AG09309 (cell line): ENCODE measurements around the gene NAV2.

Source experiments
- DNase-seq: peaks from one replicate; pipeline ENCODE4 v3.0.0-alpha.2; 2010; ENCODE audit warnings: low read depth
- H3K4me3 ChIP-seq: 2 replicates; pipeline ENCODE4 v1.5.1; 2011; ENCODE audit warnings: mild to moderate bottlenecking, low read depth, low read length, moderate library complexity; ENCODE audit not compliant: control insufficient read depth
- TF ChIP-seq, protein P1 (sequence below): IDR thresholded peaks from 2 replicates; pipeline ENCODE4 v1.5.1; 2011; ENCODE audit warnings: mild to moderate bottlenecking, low read depth, low read length, inconsistent platforms; ENCODE audit not compliant: insufficient read depth, control insufficient read depth; ENCODE audit errors: missing control alignments

The NAV2 gene

DNA sequence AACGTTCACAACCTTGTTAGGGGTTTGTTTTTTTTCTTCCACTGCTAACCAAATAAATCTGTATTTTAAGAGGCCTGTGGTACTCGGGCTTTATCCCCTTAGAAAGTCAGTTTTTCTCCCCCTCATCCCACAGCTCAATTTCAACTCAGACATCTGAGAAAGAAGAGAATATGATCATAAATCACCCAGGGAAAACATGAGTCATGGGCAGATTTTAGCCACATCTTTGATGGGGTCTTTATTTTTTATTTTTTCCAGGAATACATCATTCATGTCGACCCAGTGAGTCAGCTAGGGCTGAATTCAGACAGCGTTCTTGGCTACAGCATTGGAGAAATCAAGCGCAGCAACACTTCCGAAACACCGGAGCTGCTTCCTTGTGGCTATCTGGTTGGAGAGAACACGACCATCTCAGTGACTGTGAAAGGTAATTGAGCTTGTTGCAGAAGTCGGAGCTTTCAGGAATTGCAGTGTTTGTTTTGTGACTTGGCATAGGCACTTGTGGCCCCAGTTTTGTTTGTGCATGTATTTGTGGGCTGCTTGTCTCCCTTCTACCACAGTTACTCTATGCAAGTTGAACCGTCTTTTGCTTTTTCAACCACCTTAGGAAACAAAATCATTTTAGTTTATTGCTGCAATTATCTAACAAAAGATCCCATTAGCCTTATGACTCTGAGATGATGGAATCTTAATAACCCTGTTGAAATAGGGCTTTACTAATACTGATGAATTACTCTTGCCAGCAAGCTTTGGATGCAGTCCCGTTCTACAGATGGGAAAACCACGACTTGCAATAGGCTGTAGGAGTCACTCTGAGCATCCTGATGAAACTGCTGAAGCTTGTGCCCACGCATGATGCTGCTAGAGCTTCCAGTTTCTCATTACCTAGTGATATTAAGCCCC, 384.9 kb downstream of the NAV2 start:
- no peak overlapping the region for H3K4me3 ChIP-seq
- DNase-seq, result peak; percentile 97
- TF ChIP-seq, protein P1, sequence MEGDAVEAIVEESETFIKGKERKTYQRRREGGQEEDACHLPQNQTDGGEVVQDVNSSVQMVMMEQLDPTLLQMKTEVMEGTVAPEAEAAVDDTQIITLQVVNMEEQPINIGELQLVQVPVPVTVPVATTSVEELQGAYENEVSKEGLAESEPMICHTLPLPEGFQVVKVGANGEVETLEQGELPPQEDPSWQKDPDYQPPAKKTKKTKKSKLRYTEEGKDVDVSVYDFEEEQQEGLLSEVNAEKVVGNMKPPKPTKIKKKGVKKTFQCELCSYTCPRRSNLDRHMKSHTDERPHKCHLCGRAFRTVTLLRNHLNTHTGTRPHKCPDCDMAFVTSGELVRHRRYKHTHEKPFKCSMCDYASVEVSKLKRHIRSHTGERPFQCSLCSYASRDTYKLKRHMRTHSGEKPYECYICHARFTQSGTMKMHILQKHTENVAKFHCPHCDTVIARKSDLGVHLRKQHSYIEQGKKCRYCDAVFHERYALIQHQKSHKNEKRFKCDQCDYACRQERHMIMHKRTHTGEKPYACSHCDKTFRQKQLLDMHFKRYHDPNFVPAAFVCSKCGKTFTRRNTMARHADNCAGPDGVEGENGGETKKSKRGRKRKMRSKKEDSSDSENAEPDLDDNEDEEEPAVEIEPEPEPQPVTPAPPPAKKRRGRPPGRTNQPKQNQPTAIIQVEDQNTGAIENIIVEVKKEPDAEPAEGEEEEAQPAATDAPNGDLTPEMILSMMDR, result no peak

DNA sequence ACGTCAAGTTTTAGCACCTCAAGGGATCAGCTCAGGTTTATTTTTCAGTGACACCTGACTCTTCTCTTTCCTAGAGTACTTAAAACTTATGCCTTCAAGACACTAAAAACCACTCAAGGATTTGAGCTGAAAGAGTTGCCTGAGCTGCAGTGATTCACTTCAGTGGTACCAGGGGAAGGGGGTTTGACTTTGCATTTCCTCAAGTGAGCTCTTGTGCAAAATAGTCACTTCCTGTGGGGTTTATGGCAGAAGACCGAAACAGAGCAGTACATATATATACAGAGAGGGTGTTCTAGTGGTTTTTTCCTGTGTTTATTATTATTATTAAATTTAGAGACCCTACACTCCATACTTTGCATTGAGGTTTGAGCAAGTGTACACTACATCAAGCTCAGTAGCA, 386.9 kb downstream of the NAV2 start:
- no peak for DNase-seq
- TF ChIP-seq, protein P1, result no peak
- no peak overlapping the region for H3K4me3 ChIP-seq

DNA sequence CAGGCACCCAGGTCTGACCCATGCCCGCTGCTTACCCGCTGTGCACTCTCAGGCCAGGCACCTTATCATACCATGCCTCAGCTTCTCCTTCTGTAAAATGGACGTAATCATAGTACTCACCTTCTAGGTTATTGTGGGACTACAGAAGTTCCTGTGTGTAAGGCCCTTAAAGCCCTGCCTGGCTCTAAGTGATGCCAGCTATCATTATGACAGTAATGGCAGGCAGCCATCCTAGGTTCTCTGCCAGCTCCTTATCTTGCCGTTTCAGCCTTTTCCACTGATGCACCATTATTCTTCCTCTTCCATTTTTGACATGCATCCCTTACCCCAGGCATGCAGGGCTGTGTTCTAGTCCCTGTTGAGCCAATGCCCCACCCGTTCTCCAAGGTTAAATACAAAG, 389.8 kb downstream of the NAV2 start:
- H3K4me3 ChIP-seq, result no peak overlapping the region
- TF ChIP-seq, protein P1, result no peak
- DNase-seq, result no peak

DNA sequence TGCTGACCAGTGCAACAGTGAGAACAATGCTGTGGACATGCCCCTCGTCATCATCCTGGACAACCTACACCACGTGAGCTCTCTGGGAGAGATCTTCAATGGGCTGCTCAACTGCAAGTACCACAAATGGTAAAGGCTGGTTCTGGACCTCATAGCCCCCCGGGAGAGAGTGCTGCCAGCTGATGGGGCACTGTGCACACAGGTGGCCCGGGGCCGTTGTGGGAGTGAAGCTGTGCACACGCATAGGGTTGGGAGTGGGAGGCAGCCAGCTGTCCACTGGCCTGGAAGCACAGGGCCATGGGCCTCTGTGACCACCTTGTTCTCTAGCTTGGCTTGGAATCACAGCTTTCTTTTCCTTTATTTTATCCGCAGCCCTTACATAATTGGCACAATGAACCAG, 390.6 kb downstream of the NAV2 start:
- TF ChIP-seq, protein P1, result no peak
- DNase-seq, result no peak
- no peak overlapping the region for H3K4me3 ChIP-seq

DNA sequence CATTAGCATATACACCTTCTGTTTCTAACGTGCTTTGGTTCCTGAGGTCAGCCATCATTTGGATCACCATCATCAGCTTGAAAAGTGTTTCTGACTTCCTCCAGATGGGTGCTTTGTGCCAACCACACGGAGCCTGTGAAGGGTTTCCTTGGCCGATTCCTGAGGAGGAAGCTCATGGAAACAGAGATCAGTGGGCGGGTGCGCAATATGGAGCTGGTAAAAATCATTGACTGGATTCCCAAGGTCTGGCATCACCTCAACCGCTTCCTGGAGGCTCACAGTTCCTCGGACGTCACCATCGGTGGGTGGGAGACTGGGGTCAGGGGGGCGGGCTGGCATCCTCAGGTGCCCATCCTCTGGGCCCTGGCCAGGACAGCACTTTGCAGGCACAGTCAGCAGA, 392.8 kb downstream of the NAV2 start:
- TF ChIP-seq, protein P1, result no peak

DNA sequence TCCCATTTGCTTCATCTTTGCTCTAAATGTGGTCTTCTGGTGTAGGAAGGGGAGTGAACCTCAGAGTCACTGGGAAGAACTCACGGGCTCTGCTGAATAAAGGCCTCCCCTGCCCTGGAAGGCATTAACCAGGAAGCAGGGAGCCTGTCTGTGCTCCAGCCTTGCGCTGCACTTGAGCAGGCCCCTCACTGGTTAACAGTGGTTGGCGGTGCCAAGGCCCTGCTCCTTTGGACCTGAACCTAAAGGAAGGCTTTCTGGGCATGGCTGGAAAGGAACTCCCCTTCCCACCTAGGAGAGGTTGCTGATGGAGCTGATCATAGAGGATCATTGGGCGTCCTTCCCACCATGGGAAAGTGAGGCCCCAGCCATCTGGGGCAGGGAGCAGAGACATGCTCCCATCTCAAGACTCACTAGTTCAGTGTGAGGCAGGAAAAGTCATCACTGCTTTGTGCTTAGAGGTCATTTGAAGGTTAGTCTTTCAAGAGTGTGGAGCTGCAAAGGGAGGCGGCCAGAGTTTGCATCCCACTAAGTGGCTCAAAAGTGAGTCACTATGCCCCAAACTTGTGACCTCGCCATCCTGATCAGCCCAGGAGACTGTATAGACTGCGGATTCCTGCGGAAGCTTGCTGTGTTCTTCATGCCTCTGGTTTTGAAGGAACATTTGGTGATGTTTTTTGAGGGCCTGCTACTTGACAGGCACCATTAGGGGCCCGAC, 397.3 kb downstream of the NAV2 start:
- no peak overlapping the region for H3K4me3 ChIP-seq
- DNase-seq, result no peak
- TF ChIP-seq, protein P1, result no peak

More for the DNA sequence above, 392.8 kb downstream of the NAV2 start:
- H3K4me3 ChIP-seq, result no peak overlapping the region
- DNase-seq, result no peak
